IMR-90 (cell line): ENCODE results near the gene AKNA. TPM values are rescaled to one million over a fixed set of nuclear protein-coding genes. Genes with fewer than 3 reads are reported as not detected.

ENCODE experiments used
- ATAC-seq: fragments of 200-7000 bp; cut with Tn5 transposase; 2 replicates; pipeline ENCODE4 v1.9.1; 2020; ENCODE audit warnings: low read depth, mild to moderate bottlenecking, moderate library complexity
- BruUV-seq: library from RNA; stranded (reverse); fragments of 400-500 nt; replicated peaks from 2 replicates; lab custom pipeline; 2021; lab: Mats Ljungman, UMichigan
- CTCF ChIA-PET: fragments of 300-600 bp; formaldehyde crosslinking; extraction: SDS; loops from one replicate; lab custom pipeline; 2021; ENCODE audit warnings: antibody characterized with exemption; lab: Yijun Ruan, JAX
- POLR2A ChIA-PET: fragments of 300-600 bp; sonication (Branson Sonifier 250); formaldehyde crosslinking; loops from one replicate; lab custom pipeline; 2022; ENCODE audit warnings: antibody characterized with exemption; ENCODE audit not compliant: unreplicated experiment; lab: Charles Lee
- DNase-seq: peaks from one replicate; pipeline ENCODE4 v3.0.0; 2013
- H2AFZ ChIP-seq: replicated peaks from 2 replicates; pipeline ENCODE3; 2013; ENCODE audit warnings: low read length, mild to moderate bottlenecking; ENCODE audit not compliant: poor library complexity
- H2AK5ac ChIP-seq: 2 replicates; pipeline ENCODE4 v1.6.1; 2013; ENCODE audit warnings: low read depth, low read length, inconsistent platforms
- H2AK9ac ChIP-seq: replicated peaks from 2 replicates; pipeline ENCODE3; 2013; ENCODE audit warnings: mild to moderate bottlenecking, low read depth, low read length, moderate library complexity; ENCODE audit not compliant: poor library complexity
- H2BK120ac ChIP-seq: 2 replicates; pipeline ENCODE4 v1.6.1; 2013; ENCODE audit warnings: low read depth, low read length, inconsistent platforms
- H2BK15ac ChIP-seq: 3 replicates; pipeline ENCODE4 v1.6.1; 2013; ENCODE audit warnings: low read depth, low read length, inconsistent platforms
- H2BK20ac ChIP-seq: 2 replicates; pipeline ENCODE4 v1.6.1; 2013; ENCODE audit warnings: low read depth, mild to moderate bottlenecking, inconsistent platforms, low read length, moderate library complexity
- H2BK5ac ChIP-seq: 2 replicates; pipeline ENCODE4 v1.6.1; 2013; ENCODE audit warnings: mild to moderate bottlenecking, low read depth, low read length, inconsistent platforms; ENCODE audit not compliant: poor library complexity, severe bottlenecking
- H3K14ac ChIP-seq: replicated peaks from 2 replicates; pipeline ENCODE4 v1.6.1; 2013; ENCODE audit warnings: low read depth, low read length, inconsistent platforms
- H3K18ac ChIP-seq: 2 replicates; pipeline ENCODE4 v1.6.1; 2013; ENCODE audit warnings: low read depth, low read length, control low read depth
- H3K23ac ChIP-seq: 2 replicates; pipeline ENCODE4 v1.6.1; 2013; ENCODE audit warnings: low read depth, low read length, inconsistent platforms
- H3K27ac ChIP-seq: 2 replicates; pipeline ENCODE4 v1.5.1; 2013; ENCODE audit warnings: mild to moderate bottlenecking, control low read depth, low read length; ENCODE audit not compliant: insufficient read depth
- H3K27me3 ChIP-seq: 2 replicates; pipeline ENCODE4 v1.6.1; 2013; ENCODE audit warnings: low read length; ENCODE audit not compliant: control insufficient read depth, insufficient read depth
- H3K36me3 ChIP-seq: 2 replicates; pipeline ENCODE4 v1.6.1; 2013; ENCODE audit warnings: low read length, mixed read lengths; ENCODE audit not compliant: control insufficient read depth, insufficient read depth
- H3K4ac ChIP-seq: 2 replicates; pipeline ENCODE4 v1.6.1; 2013; ENCODE audit warnings: low read depth, low read length, inconsistent platforms
- H3K4me1 ChIP-seq: 2 replicates; pipeline ENCODE4 v1.6.1; 2013; ENCODE audit warnings: low read length, mixed read lengths; ENCODE audit not compliant: control insufficient read depth, insufficient read depth
- H3K4me2 ChIP-seq: 2 replicates; pipeline ENCODE4 v1.6.1; 2013; ENCODE audit warnings: low read depth, mild to moderate bottlenecking, control low read depth, low read length, moderate library complexity
- H3K4me3 ChIP-seq: 2 replicates; pipeline ENCODE4 v1.5.1; 2013; ENCODE audit warnings: low read depth, mild to moderate bottlenecking, control low read depth, low read length, moderate library complexity; ENCODE audit not compliant: insufficient read depth
- H3K56ac ChIP-seq: 2 replicates; pipeline ENCODE4 v1.6.1; 2013; ENCODE audit warnings: low read length, inconsistent platforms; ENCODE audit not compliant: insufficient read depth; ENCODE audit errors: extremely low read depth
- H3K79me1 ChIP-seq, 2 experiments: 2 replicates each; pipeline ENCODE4 v1.6.1; 2013; ENCODE audit warnings: low read length in 2 of 2, inconsistent platforms in 1 of 2, low read depth in 1 of 2
- H3K9ac ChIP-seq: 2 replicates; pipeline ENCODE4 v1.6.1; 2013; ENCODE audit warnings: low read depth, low read length, control low read depth
- H3K9me1 ChIP-seq: 2 replicates; pipeline ENCODE4 v1.6.1; 2013; ENCODE audit warnings: low read length, inconsistent platforms; ENCODE audit not compliant: insufficient read depth
- H3K9me3 ChIP-seq: 2 replicates; pipeline ENCODE4 v1.6.1; 2013; ENCODE audit warnings: low read length; ENCODE audit not compliant: control insufficient read depth, insufficient read depth
- H4K20me1 ChIP-seq: 2 replicates; pipeline ENCODE4 v1.6.1; 2013; ENCODE audit warnings: low read length, inconsistent platforms; ENCODE audit not compliant: insufficient read depth
- H4K5ac ChIP-seq: 2 replicates; pipeline ENCODE4 v1.6.1; 2013; ENCODE audit warnings: mild to moderate bottlenecking, low read depth, low read length, control low read depth
- H4K8ac ChIP-seq, 2 experiments: 2 replicates each; pipeline ENCODE4 v1.6.1; 2013; ENCODE audit warnings: low read depth in 2 of 2, low read length in 2 of 2, control low read depth in 1 of 2, inconsistent platforms in 1 of 2
- H4K91ac ChIP-seq: 2 replicates; pipeline ENCODE4 v1.6.1; 2013; ENCODE audit warnings: low read depth, low read length, inconsistent platforms; ENCODE audit not compliant: insufficient read depth
- RFX5 ChIP-seq: IDR thresholded peaks from 2 replicates; pipeline ENCODE4 v1.8.0; 2012; ENCODE audit warnings: low read depth, mild to moderate bottlenecking, low read length, moderate library complexity
- WGBS, 2 experiments: methylation state at CpG; one replicate each; pipeline versions ENCODE4 v1.1.5 to v1.1.7; 2013; ENCODE audit warnings: missing lambda C conversion rate in 2 of 2; ENCODE audit not compliant: insufficient read length in 1 of 2; ENCODE audit errors: extremely low coverage in 2 of 2; 5-methylcytosine and 5-hydroxymethylcytosine counted together
- dilution Hi-C: fragments of 300-500 bp; cut with HindIII; formaldehyde crosslinking; loops from one replicate; pipeline ENCODE4 v1.14.3; 2018; ENCODE audit warnings: low sequenced_read_pairs; ENCODE audit not compliant: unreplicated experiment
- in situ Hi-C: fragments of 300-500 bp; cut with MboI; formaldehyde crosslinking; loops from 3 replicates; pipeline ENCODE4 v1.14.3; 2019; ENCODE audit warnings: low sequenced_read_pairs, inconsistent platforms, mixed read lengths
- intact Hi-C: fragments of 100-400 bp; cut with micrococcal nuclease; formaldehyde crosslinking; loops from 2 replicates; pipeline ENCODE4 v1.10.0; 2022
- polyA plus RNA-seq, 3 experiments: library from polyadenylated mRNA; depleted of rRNA; stranded (reverse); fragments of >200 nt; gene quantifications; 2 replicates each; pipeline ENCODE4 v1.2.3, GENCODE V29; 2012; ENCODE audit warnings: low replicate concordance in 1 of 3
- total RNA-seq: library from RNA; depleted of rRNA; stranded (reverse); fragments of >200 nt; gene quantifications from 2 replicates; pipeline ENCODE4 v1.2.3, GENCODE V29; 2012

Gene AKNA
- total and polyA plus RNA-seq, 2 of the 4 experiments (the other 2 are of a cell fraction): 2.7 to 7.3 TPM

DNA sequence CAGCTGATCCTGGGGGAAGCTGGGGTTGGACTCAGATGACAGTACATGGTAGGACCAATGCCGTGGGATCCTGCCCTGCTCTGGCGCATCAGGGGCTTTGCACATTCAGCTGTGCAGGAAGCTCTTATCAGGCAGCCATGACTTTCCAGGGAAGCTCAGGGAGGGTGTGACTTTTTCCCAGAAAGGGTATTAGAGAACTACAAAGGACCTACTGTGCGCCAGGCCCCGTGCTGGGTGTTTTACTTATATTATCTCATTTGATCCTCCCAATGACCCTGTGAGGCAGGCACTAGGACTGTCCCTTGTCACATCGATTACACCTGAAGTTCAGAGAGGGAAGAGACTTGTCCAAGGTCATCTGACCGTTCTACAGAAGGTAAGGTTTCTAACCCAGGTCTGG, 23.7 kb upstream of the AKNA start:
- H3K9me1 ChIP-seq: peaks cover 3% of the 10 kb centered on the region; the same call in 1 of the 2 replicates
- no peak overlapping the region for H3K9ac ChIP-seq
- no peak overlapping the region for H2BK20ac ChIP-seq
- H2AK5ac ChIP-seq: no peak overlapping the region
- peaks cover 15% of the 10 kb centered on the region for H3K27me3 ChIP-seq
- H3K4me2 ChIP-seq: no peak overlapping the region
- H3K18ac ChIP-seq: no peak overlapping the region
- H2AFZ ChIP-seq: no peak overlapping the region
- H4K5ac ChIP-seq: no peak overlapping the region
- H3K36me3 ChIP-seq: no peaks in the 10 kb centered on the region
- H2BK5ac ChIP-seq: no peak overlapping the region
- intact Hi-C loops: no loop called here
- 60% methylated on average over 1 of the region's 6 CpGs; no CpG with 5 or more reads in 1 of the 2 experiments for WGBS, 2 experiments
- CTCF ChIA-PET: no interaction called here
- no peak overlapping the region for H2BK120ac ChIP-seq
- in situ Hi-C loops: loop anchor here (10.0 kb wide), 1 partner anchor 603 kb away; no protein-coding TSS in a partner anchor
- ATAC-seq: no peak
- no peak overlapping the region for H4K8ac ChIP-seq
- no peak overlapping the region for H3K56ac ChIP-seq
- no peak overlapping the region for H3K23ac ChIP-seq
- H3K4ac ChIP-seq: no peak overlapping the region
- H3K9me3 ChIP-seq: no peaks in the 10 kb centered on the region
- no peak for TF ChIP-seq RFX5
- H3K79me1 ChIP-seq: no peaks in the 10 kb centered on the region
- no peak overlapping the region for H2BK15ac ChIP-seq
- no peak overlapping the region for H3K14ac ChIP-seq
- dilution Hi-C loops: no loop called here
- DNase-seq: no peak
- H4K91ac ChIP-seq: no peak overlapping the region
- peaks cover 8% of the 10 kb centered on the region; the same call in 1 of the 2 replicates for H3K4me1 ChIP-seq
- no peak overlapping the region for H3K4me3 ChIP-seq
- no TSS peak for BruUV-seq
- POLR2A ChIA-PET: no interaction called here
- 0 out of 2 replicates have a peak, but pooled peaks cover 4% of the 10 kb centered on the region for H4K20me1 ChIP-seq
- H2AK9ac ChIP-seq: no peak overlapping the region
- no peak overlapping the region for H3K27ac ChIP-seq
